Astrocyte (in vitro differentiated cells and primary cell): ENCODE results near the gene ATG9B. TPM values are rescaled to one million over a fixed set of nuclear protein-coding genes. Genes with fewer than 3 reads are reported as not detected.

Experiments used
- DNase-seq: peaks from one replicate; pipeline ENCODE4 v3.0.0-alpha.2; 2010; ENCODE audit warnings: low read depth
- FAIRE-seq: peaks from 2 replicates; lab custom pipeline; 2011; peaks lifted over from hg19 to GRCh38; lab: Jason Lieb, UNC
- H2AFZ ChIP-seq: 2 replicates; pipeline ENCODE4 v1.6.0; 2012; ENCODE audit warnings: low read depth, low read length, inconsistent platforms
- H3K27ac ChIP-seq: 2 replicates; pipeline ENCODE4 v1.5.1; 2011; ENCODE audit warnings: low read depth, low read length, inconsistent platforms
- H3K27me3 ChIP-seq: 2 replicates; pipeline ENCODE4 v1.6.0; 2011; ENCODE audit warnings: low read length, inconsistent platforms; ENCODE audit not compliant: insufficient read depth
- H3K36me3 ChIP-seq: 2 replicates; pipeline ENCODE4 v1.5.1; 2011; ENCODE audit warnings: low read length, inconsistent platforms; ENCODE audit not compliant: insufficient read depth
- H3K4me1 ChIP-seq: 2 replicates; pipeline ENCODE4 v1.5.1; 2011; ENCODE audit warnings: low read length, inconsistent platforms; ENCODE audit not compliant: insufficient read depth
- H3K4me2 ChIP-seq: 2 replicates; pipeline ENCODE4 v1.6.0; 2012; ENCODE audit warnings: low read length, inconsistent platforms
- H3K4me3 ChIP-seq: 2 replicates; pipeline ENCODE4 v1.5.1; 2011; ENCODE audit warnings: low read depth, mild to moderate bottlenecking, low read length, inconsistent platforms; ENCODE audit not compliant: insufficient read depth
- H3K79me2 ChIP-seq: 2 replicates; pipeline ENCODE4 v1.6.0; 2012; ENCODE audit warnings: mild to moderate bottlenecking, low read length, inconsistent platforms; ENCODE audit not compliant: insufficient read depth
- H3K9ac ChIP-seq: 2 replicates; pipeline ENCODE4 v1.6.0; 2012; ENCODE audit warnings: mild to moderate bottlenecking, low read length, inconsistent platforms
- H3K9me3 ChIP-seq: 2 replicates; pipeline ENCODE4 v1.5.1; 2012; ENCODE audit warnings: low read depth, mild to moderate bottlenecking, low read length, inconsistent platforms; ENCODE audit not compliant: insufficient read depth
- H4K20me1 ChIP-seq: 2 replicates; pipeline ENCODE4 v1.6.0; 2012; ENCODE audit warnings: low read length, inconsistent platforms; ENCODE audit not compliant: insufficient read depth
- H3K27ac Mint-ChIP-seq: one replicate; pipeline ENCODE4 v1.8.0; 2021; ENCODE audit warnings: mild to moderate bottlenecking, mixed read lengths; ENCODE audit not compliant: unreplicated experiment
- H3K27me3 Mint-ChIP-seq: one replicate; pipeline ENCODE4 v1.8.0; 2021; ENCODE audit warnings: low read depth, mixed read lengths; ENCODE audit not compliant: unreplicated experiment
- H3K36me3 Mint-ChIP-seq: one replicate; pipeline ENCODE4 v1.8.0; 2021; ENCODE audit warnings: low read depth, mixed read lengths; ENCODE audit not compliant: unreplicated experiment
- H3K4me1 Mint-ChIP-seq: one replicate; pipeline ENCODE4 v1.8.0; 2021; ENCODE audit warnings: low read depth, mixed read lengths; ENCODE audit not compliant: unreplicated experiment
- H3K4me3 Mint-ChIP-seq: one replicate; pipeline ENCODE4 v1.8.0; 2021; ENCODE audit warnings: mild to moderate bottlenecking, moderate library complexity, mixed read lengths; ENCODE audit not compliant: unreplicated experiment
- H3K9me3 Mint-ChIP-seq: one replicate; pipeline ENCODE4 v1.8.0; 2021; ENCODE audit warnings: mild to moderate bottlenecking, mixed read lengths; ENCODE audit not compliant: unreplicated experiment
- CTCF ChIP-seq: IDR thresholded peaks from 2 replicates; pipeline ENCODE4 v1.5.1; 2011; ENCODE audit warnings: low read depth, mild to moderate bottlenecking, inconsistent platforms, low read length, moderate library complexity; ENCODE audit not compliant: insufficient read depth
- EZH2 ChIP-seq: IDR thresholded peaks from 2 replicates; pipeline ENCODE4 v1.6.1; 2012; ENCODE audit warnings: mild to moderate bottlenecking, low read length, inconsistent platforms; ENCODE audit not compliant: insufficient read depth
- total RNA-seq: library from RNA; stranded (reverse); gene quantifications from 2 replicates; pipeline ENCODE4 v1.2.1, GENCODE V29; 2021

Gene ATG9B
- total RNA-seq, 1 donor from 2014 or later: 2.2 TPM

- no peak overlapping the region for H3K4me3 ChIP-seq
- H3K27ac ChIP-seq: no peak overlapping the region
- peaks cover 39% of the 10 kb centered on the region for H3K79me2 ChIP-seq
- FAIRE-seq: no peak
- Mint-ChIP-seq H3K4me3 (no peak overlapping the region), H3K27ac (no peak overlapping the region), H3K36me3 (peaks cover 11% of the 10 kb centered on the region), H3K27me3 (no peaks in the 10 kb centered on the region), H3K9me3 (no peaks in the 10 kb centered on the region), H3K4me1 (peaks cover 15% of the 10 kb centered on the region)
- H2AFZ ChIP-seq: no peak overlapping the region
- H3K36me3 ChIP-seq: peaks cover 28% of the 10 kb centered on the region
- no peak overlapping the region for H3K9ac ChIP-seq
- no peak for TF ChIP-seq CTCF
- no peak for TF ChIP-seq EZH2
- H3K9me3 ChIP-seq: no peaks in the 10 kb centered on the region
- H3K27me3 ChIP-seq: no peaks in the 10 kb centered on the region
- peaks cover 22% of the 10 kb centered on the region for H3K4me1 ChIP-seq
- no peak overlapping the region for H3K4me2 ChIP-seq
- peaks cover 68% of the 10 kb centered on the region for H4K20me1 ChIP-seq
- DNase-seq: no peak
These were observed 42.1 kb upstream of the ATG9B start for GRCh38 chr7:151066273-151066974.

- Histone ChIP-seq H3K36me3 (peaks cover 28% of the 10 kb centered on the region), H3K9me3 (no peaks in the 10 kb centered on the region), H2AFZ (no peak overlapping the region), H3K4me3 (no peak overlapping the region), H3K27ac (no peak overlapping the region), H3K79me2 (peaks cover 49% of the 10 kb centered on the region), H3K27me3 (no peaks in the 10 kb centered on the region), H3K4me1 (peaks cover 31% of the 10 kb centered on the region), H4K20me1 (peaks cover 77% of the 10 kb centered on the region), H3K4me2 (no peak overlapping the region), H3K9ac (no peak overlapping the region)
- H3K4me1 Mint-ChIP-seq: peaks cover 19% of the 10 kb centered on the region
- FAIRE-seq (no peak), DNase-seq (no peak)
- no peaks in the 10 kb centered on the region for H3K27me3 Mint-ChIP-seq
- no peak overlapping the region for H3K4me3 Mint-ChIP-seq
- H3K9me3 Mint-ChIP-seq: no peaks in the 10 kb centered on the region
- H3K36me3 Mint-ChIP-seq: peaks cover 11% of the 10 kb centered on the region
- peak overlapping the region; percentile 77 for H3K27ac Mint-ChIP-seq
- TF ChIP-seq EZH2: no peak
- TF ChIP-seq CTCF: no peak
These were observed 41.2 kb upstream of the ATG9B start for GRCh38 chr7:151065516-151065915.

GRCh38 chr7:151064993-151065392, 40.7 kb upstream of the ATG9B start:
- Histone ChIP-seq H3K79me2 (peaks cover 54% of the 10 kb centered on the region), H3K27me3 (no peaks in the 10 kb centered on the region), H3K27ac (no peak overlapping the region), H3K4me2 (no peak overlapping the region), H3K4me3 (no peak overlapping the region), H3K9ac (no peak overlapping the region), H2AFZ (no peak overlapping the region), H3K36me3 (peaks cover 28% of the 10 kb centered on the region), H3K9me3 (no peaks in the 10 kb centered on the region), H4K20me1 (peaks cover 80% of the 10 kb centered on the region), H3K4me1 (peaks cover 35% of the 10 kb centered on the region)
- FAIRE-seq (no peak), DNase-seq (no peak)
- no peak overlapping the region for H3K4me3 Mint-ChIP-seq
- no peak for TF ChIP-seq EZH2
- no peak for TF ChIP-seq CTCF
- H3K27ac Mint-ChIP-seq: peak overlapping the region; percentile 77
- H3K27me3 Mint-ChIP-seq: no peaks in the 10 kb centered on the region
- H3K4me1 Mint-ChIP-seq: peaks cover 19% of the 10 kb centered on the region
- peaks cover 11% of the 10 kb centered on the region for H3K36me3 Mint-ChIP-seq
- no peaks in the 10 kb centered on the region for H3K9me3 Mint-ChIP-seq
